ENCODE data around the gene SHMT2. TPM values are rescaled to one million over a fixed set of nuclear protein-coding genes. Genes with fewer than 3 reads are reported as not detected.

The SHMT2 gene
- total RNA-seq, 1 donor from 2014 or later, result 65.1 TPM

DNA sequence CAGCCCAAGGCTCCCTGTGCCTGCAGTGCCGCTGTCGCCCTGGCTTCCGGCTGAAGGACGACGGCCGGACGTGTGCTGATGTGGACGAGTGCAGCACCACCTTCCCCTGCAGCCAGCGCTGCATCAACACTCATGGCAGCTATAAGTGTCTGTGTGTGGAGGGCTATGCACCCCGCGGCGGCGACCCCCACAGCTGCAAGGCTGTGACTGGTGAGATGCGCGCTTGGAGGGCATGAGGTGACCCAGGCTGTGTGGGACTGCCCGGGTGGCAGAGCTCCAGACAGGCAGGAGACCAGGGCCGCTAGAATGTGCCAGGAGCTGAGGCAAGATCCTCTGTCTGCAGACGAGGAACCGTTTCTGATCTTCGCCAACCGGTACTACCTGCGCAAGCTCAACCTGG lies 32.6 kb upstream of the SHMT2 start:
- DNase-seq (ENCODE audit: low spot score), result no peak

DNA sequence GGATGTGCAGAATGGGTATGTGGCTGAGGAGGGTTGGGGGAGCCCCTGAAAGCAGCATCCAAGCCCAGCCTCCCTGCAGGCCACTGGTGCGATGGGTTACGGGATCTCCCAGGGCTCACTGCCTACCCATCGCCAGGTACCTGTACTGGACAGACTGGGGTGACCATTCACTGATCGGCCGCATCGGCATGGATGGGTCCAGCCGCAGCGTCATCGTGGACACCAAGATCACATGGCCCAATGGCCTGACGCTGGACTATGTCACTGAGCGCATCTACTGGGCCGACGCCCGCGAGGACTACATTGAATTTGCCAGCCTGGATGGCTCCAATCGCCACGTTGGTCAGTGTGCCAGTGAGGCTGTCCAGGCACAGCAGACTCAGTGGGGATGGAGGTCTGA lies 31.2 kb upstream of the SHMT2 start:
- no peak for DNase-seq (ENCODE audit: low spot score)

- DNase-seq (ENCODE audit: low spot score), result no peak
These were observed 30.3 kb upstream of the SHMT2 start for GRCh38 chr12:57199191-57199590.

DNA sequence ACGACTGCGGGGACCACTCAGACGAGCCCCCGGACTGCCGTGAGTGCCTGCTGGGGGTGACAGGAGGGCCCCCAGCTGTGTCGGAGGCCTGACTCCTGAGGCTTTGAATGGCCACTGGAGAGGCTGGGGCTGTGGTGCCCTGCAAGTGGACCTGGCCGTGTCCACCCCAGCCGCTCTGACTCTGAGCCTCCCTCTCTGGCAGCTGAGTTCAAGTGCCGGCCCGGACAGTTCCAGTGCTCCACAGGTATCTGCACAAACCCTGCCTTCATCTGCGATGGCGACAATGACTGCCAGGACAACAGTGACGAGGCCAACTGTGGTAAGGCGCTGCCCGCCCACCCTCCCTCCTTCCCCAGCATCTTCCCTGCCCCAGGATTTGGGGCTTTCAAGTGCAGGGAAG lies 29.0 kb upstream of the SHMT2 start:
- no peak for DNase-seq (ENCODE audit: low spot score)

- DNase-seq (ENCODE audit: low spot score), result no peak
These were observed 28.3 kb upstream of the SHMT2 start for GRCh38 chr12:57201219-57201618.

GRCh38 chr12:57201631-57202030 lies 27.9 kb upstream of the SHMT2 start:
- no peak for DNase-seq (ENCODE audit: low spot score)

DNA sequence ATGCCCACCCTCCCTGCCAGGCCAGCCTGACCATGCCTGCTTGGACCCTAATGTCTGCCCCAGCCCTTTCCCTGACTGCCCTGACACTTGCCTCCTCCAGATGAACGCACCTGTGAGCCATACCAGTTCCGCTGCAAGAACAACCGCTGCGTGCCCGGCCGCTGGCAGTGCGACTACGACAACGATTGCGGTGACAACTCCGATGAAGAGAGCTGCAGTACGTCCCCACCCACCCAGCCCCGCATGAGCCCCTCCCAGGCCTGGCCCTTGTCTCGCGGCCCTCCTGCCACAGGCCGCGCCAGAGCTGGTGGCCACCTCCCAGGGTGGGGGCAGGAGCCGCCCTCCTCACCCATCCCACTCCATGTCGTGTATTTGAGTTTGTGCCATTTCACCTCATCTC lies 27.2 kb upstream of the SHMT2 start:
- no peak for DNase-seq (ENCODE audit: low spot score)

DNA sequence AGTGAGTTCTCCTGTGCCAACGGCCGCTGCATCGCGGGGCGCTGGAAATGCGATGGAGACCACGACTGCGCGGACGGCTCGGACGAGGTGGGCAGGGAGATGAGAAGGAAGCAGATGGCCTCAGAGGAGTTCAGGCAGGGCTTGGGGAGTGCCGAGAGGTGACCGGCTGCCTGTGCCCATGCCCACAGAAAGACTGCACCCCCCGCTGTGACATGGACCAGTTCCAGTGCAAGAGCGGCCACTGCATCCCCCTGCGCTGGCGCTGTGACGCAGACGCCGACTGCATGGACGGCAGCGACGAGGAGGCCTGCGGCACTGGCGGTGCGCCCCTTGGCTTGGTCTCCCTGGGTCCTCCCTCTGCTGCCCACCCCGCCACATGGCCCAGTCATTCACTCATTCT lies 26.3 kb upstream of the SHMT2 start:
- DNase-seq (ENCODE audit: low spot score), result no peak

- no peak for DNase-seq (ENCODE audit: low spot score)
These were observed 25.7 kb upstream of the SHMT2 start for GRCh38 chr12:57203791-57204190.

DNA sequence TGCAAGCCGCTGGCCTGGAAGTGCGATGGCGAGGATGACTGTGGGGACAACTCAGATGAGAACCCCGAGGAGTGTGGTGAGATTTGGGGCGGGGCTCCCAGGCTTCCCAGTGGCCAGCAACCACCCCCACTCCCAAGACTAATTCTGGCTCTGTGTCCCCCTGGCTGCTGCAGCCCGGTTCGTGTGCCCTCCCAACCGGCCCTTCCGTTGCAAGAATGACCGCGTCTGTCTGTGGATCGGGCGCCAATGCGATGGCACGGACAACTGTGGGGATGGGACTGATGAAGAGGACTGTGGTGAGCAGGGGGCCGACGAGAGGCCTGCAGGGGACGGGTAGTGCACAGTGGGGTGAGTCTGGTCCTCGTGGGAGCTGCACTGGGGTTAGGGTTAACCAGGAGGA lies 25.1 kb upstream of the SHMT2 start:
- DNase-seq (ENCODE audit: low spot score), result no peak

GRCh38 chr12:57205186-57205585 lies 24.3 kb upstream of the SHMT2 start:
- no peak for DNase-seq (ENCODE audit: low spot score)

DNA sequence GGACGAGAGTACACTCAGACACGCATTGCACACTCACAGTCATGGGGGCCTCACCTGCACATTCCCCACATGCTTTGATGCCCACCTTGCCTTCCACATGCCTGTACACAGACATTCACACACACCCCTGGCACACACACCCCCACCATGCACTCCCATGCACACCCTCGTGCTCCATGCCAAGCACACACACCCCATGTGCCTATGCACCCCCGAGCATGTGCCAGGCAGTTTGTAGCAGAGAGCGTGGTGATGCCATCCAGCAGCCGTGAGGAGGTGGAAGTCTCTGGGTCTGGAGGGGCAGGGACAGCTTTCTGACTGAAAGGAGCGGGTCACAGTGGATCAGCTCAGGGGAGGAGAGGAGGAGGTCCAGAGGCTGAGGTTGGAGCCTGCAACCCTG lies 23.6 kb upstream of the SHMT2 start:
- no peak for DNase-seq (ENCODE audit: low spot score)

DNA sequence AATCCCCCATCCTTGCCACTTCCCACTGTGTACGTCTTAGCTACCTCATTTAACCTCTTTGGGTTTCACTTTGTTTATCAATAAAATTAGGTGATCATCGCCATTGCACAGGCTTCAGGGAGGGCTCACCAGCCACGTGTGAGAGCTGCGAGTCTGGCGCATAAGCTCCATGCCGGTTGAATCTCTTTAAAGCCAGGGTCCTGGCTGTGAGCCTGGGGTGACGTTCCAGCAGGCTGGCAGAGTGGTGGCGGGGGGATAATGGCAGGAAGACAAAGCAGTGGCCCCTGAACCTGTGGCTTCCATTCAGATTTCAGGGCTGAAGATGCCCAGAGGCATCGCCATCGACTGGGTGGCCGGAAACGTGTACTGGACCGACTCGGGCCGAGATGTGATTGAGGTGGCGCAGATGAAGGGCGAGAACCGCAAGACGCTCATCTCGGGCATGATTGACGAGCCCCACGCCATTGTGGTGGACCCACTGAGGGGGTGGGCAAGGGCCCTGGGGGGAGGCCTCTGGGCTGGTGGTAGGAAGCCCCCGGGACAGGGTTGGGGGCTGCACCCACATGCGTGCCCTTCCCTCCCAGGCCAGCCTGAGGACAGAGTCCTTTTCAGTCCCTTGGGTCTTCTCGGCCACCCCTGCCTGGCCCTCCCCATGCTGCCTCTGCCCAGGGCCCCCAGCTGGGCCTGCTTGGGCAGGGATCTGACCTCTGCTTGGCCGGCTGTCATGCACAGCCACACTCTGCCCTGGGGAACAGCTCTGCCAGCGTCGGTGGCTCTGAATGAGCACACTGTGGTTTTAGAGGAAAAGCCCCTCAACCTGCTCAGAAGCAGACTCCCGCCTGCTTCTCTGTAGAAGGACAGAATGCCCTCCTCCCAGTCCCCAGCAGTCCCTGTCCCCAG lies 21.5 kb upstream of the SHMT2 start:
- no peak for DNase-seq (ENCODE audit: low spot score)

DNA sequence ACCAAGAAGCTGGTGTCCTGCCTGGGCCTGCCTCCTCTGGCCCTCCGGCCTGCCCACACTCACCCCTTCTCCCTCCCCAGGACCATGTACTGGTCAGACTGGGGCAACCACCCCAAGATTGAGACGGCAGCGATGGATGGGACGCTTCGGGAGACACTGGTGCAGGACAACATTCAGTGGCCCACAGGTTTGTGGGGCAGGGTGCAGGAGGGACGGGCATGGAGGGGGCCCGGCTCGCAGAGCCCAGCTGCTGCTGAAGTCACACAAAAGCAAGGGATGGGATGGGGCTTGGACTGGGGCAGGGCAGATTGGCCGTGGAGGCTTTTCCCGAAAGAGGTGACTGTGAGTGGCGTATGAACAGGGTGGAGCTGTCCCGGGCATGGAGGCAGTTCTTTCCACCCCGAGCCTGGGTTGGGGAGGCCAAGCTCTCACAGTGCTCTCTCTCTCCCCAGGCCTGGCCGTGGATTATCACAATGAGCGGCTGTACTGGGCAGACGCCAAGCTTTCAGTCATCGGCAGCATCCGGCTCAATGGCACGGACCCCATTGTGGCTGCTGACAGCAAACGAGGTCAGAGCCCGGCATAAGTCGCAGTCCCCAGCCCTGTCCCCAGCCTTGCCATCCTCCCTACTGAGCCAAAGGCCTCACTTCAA lies 20.8 kb upstream of the SHMT2 start:
- DNase-seq (ENCODE audit: low spot score), result no peak

- no peak for DNase-seq (ENCODE audit: low spot score)
These were observed 19.6 kb upstream of the SHMT2 start for GRCh38 chr12:57209916-57210315.

DNA sequence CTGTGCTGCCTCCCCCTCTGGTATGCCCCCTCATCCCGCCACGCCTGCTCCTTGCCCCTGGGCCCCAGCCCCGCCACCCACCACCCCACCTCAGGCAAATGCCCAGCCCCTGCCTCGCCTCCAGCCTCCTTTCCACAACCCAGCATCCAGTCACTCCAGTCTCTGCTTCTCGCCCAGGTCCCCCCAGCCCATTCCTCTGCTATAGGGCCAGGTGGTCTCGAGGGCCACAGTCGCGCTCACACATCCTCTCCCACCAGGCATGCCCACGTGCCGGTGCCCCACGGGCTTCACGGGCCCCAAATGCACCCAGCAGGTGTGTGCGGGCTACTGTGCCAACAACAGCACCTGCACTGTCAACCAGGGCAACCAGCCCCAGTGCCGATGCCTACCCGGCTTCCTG lies 19.1 kb upstream of the SHMT2 start:
- no peak for DNase-seq (ENCODE audit: low spot score)

GRCh38 chr12:57210926-57211692 lies 18.4 kb upstream of the SHMT2 start:
- DNase-seq (ENCODE audit: low spot score), result no peak

GRCh38 chr12:57211791-57212700 lies 17.5 kb upstream of the SHMT2 start:
- DNase-seq (ENCODE audit: low spot score), result no peak

DNA sequence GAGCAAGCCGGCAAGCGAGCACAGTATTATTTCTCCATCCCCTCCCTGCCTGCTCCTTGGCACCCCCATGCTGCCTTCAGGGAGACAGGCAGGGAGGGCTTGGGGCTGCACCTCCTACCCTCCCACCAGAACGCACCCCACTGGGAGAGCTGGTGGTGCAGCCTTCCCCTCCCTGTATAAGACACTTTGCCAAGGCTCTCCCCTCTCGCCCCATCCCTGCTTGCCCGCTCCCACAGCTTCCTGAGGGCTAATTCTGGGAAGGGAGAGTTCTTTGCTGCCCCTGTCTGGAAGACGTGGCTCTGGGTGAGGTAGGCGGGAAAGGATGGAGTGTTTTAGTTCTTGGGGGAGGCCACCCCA lies 16.8 kb upstream of the SHMT2 start:
- no peak for DNase-seq (ENCODE audit: low spot score)

DNA sequence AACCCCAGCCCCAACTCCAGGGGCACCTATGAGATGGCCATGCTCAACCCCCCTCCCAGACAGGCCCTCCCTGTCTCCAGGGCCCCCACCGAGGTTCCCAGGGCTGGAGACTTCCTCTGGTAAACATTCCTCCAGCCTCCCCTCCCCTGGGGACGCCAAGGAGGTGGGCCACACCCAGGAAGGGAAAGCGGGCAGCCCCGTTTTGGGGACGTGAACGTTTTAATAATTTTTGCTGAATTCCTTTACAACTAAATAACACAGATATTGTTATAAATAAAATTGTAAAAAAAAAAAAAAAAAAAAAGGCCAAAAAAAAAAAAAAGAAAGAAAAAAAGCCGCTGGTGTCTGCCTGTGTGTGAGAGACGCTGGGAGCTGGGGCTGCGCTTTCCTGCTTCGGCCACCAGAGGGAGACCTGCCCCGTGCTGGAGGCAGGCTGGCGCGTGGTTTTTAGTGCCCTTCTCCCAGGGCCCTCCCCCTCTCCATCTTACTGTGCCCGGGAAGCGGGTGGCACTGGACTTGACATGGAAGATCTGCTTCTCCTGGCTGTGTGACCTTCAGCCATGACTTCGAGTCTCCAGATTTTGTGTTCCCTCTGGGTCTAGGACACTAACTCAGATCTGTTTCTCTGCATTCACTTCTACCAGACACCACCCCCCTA lies 16.3 kb upstream of the SHMT2 start:
- DNase-seq (ENCODE audit: low spot score), result peak; percentile 89

- no peak for DNase-seq (ENCODE audit: low spot score)
These were observed 15.6 kb upstream of the SHMT2 start for GRCh38 chr12:57213763-57214397.

Measured in mucosa of gallbladder (tissue), 1 donor.